Stimulated activated CD8-positive, alpha-beta memory T cell treated with anti-CD3 and anti-CD28 coated beads, Interleukin-15, amount 100 ng/mL, for 1 hour (primary cell): ENCODE data around the gene EHBP1L1.

ENCODE experiments used
- DNase-seq: peaks from one replicate; pipeline ENCODE4 v3.0.0-alpha.2; 2020; ENCODE audit warnings: low read depth

Gene EHBP1L1

GRCh38 chr11:65577756-65578109 is 1.9 kb downstream of the EHBP1L1 start:
- DNase-seq, result no peak

- no peak for DNase-seq
Measured at GRCh38 chr11:65578134-65578533, 2.3 kb downstream of the EHBP1L1 start.

- no peak for DNase-seq
Measured at GRCh38 chr11:65578667-65579066, 2.8 kb downstream of the EHBP1L1 start.

- DNase-seq, result no peak
Measured at GRCh38 chr11:65579291-65579690, 3.4 kb downstream of the EHBP1L1 start.

GRCh38 chr11:65580031-65580692 is 4.3 kb downstream of the EHBP1L1 start:
- DNase-seq, result no peak

- no peak for DNase-seq
Measured at GRCh38 chr11:65580756-65581155, 4.9 kb downstream of the EHBP1L1 start.

GRCh38 chr11:65581928-65582327 is 6.1 kb downstream of the EHBP1L1 start:
- DNase-seq, result no peak

- DNase-seq, result no peak
Measured at GRCh38 chr11:65583589-65583988, 7.7 kb downstream of the EHBP1L1 start.

- DNase-seq, result no peak
Measured at GRCh38 chr11:65584106-65584505, 8.3 kb downstream of the EHBP1L1 start.

GRCh38 chr11:65584723-65585171 is 8.9 kb downstream of the EHBP1L1 start:
- DNase-seq, result no peak

GRCh38 chr11:65585396-65586246 is 9.8 kb downstream of the EHBP1L1 start:
- no peak for DNase-seq

GRCh38 chr11:65586247-65586630 is 10.4 kb downstream of the EHBP1L1 start:
- no peak for DNase-seq

GRCh38 chr11:65586676-65587075 is 10.8 kb downstream of the EHBP1L1 start:
- no peak for DNase-seq

GRCh38 chr11:65588199-65589054 is 12.6 kb downstream of the EHBP1L1 start:
- peak; percentile 42 for DNase-seq

- no peak for DNase-seq
Measured at GRCh38 chr11:65589444-65590239, 13.8 kb downstream of the EHBP1L1 start.

- no peak for DNase-seq
Measured at GRCh38 chr11:65590240-65590738, 14.4 kb downstream of the EHBP1L1 start.

- DNase-seq, result no peak
Measured at GRCh38 chr11:65591939-65592857, 16.3 kb downstream of the EHBP1L1 start.

GRCh38 chr11:65592858-65593517 is 17.1 kb downstream of the EHBP1L1 start:
- DNase-seq, result no peak

GRCh38 chr11:65593518-65594414 is 17.9 kb downstream of the EHBP1L1 start:
- DNase-seq, result no peak
